Measurements from ENCODE around the gene RCCD1. TPM values are rescaled to one million over a fixed set of nuclear protein-coding genes. Genes with fewer than 3 reads are reported as not detected.

RCCD1 gene
- total and polyA plus RNA-seq, 12 donors, result 5.5 to 11.8 (median 7.6) TPM

GRCh38 chr15:90941038-90941437 is 13.6 kb upstream of the RCCD1 start:
- Histone ChIP-seq H3K27me3 (no peaks in the 10 kb centered on the region), H3K4me1 (peaks cover 3 to 12% (median 7%) of the 10 kb centered on the region in 9 donors), H3K27ac (no peak overlapping the region), H3K4me3 (no peak overlapping the region), H3K36me3 (peaks cover 5 to 100% (median 56%) of the 10 kb centered on the region in 9 donors), H3K9me3 (no peaks in the 10 kb centered on the region)
- no peak for TF ChIP-seq CTCF (IDR thresholded peaks at IDR 0.05)
- WGBS, 2 donors, result 98% methylated on average over 4 of the region's 4 CpGs
- ATAC-seq, result no peak
- intact Hi-C loops (cut with DNase I), result no loop called here
- no peak for DNase-seq

GRCh38 chr15:90942354-90943120 is 12.1 kb upstream of the RCCD1 start:
- intact Hi-C loops (cut with DNase I), result no loop called here
- H3K27me3 ChIP-seq, result no peaks in the 10 kb centered on the region
- 92 to 95% methylated on average over 12 of the region's 12 CpGs for WGBS, 2 donors
- no peak overlapping the region for H3K4me3 ChIP-seq
- TF ChIP-seq CTCF (IDR thresholded peaks at IDR 0.05), result no peak
- H3K36me3 ChIP-seq, result peaks cover 5 to 100% (median 68%) of the 10 kb centered on the region in 9 donors
- ATAC-seq (no peak), DNase-seq (no peak)
- H3K4me1 ChIP-seq, result no peaks in the 10 kb centered on the region
- H3K9me3 ChIP-seq, result no peaks in the 10 kb centered on the region
- H3K27ac ChIP-seq, result no peak overlapping the region

GRCh38 chr15:90945091-90945490 is 9.6 kb upstream of the RCCD1 start:
- Histone ChIP-seq H3K4me3 (no peak overlapping the region), H3K36me3 (peaks cover 6 to 100% (median 72%) of the 10 kb centered on the region in 9 donors), H3K27me3 (no peaks in the 10 kb centered on the region), H3K4me1 (no peaks in the 10 kb centered on the region), H3K9me3 (no peaks in the 10 kb centered on the region), H3K27ac (no peak overlapping the region)
- ATAC-seq (no peak), DNase-seq (no peak)
- WGBS, 2 donors, result 90 to 94% methylated on average over 7 of the region's 7 CpGs
- no peak for TF ChIP-seq CTCF (IDR thresholded peaks at IDR 0.05)
- intact Hi-C loops (cut with DNase I), result no loop called here

GRCh38 chr15:90946538-90946937 is 8.1 kb upstream of the RCCD1 start:
- Histone ChIP-seq H3K36me3 (peaks cover 6 to 100% (median 72%) of the 10 kb centered on the region in 9 donors), H3K4me3 (no peak overlapping the region), H3K27me3 (no peaks in the 10 kb centered on the region), H3K4me1 (no peaks in the 10 kb centered on the region), H3K9me3 (no peaks in the 10 kb centered on the region), H3K27ac (no peak overlapping the region)
- WGBS, 2 donors, result 93 to 94% methylated on average over 16 of the region's 16 CpGs
- no peak for TF ChIP-seq CTCF (IDR thresholded peaks at IDR 0.05)
- intact Hi-C loops (cut with DNase I), result no loop called here
- ATAC-seq (no peak), DNase-seq (no peak)
